Measurements from ENCODE around the gene MSTO1.
"Not testable (repeated sequence)": the region's sequence is repeated elsewhere in the genome, so short reads cannot be mapped to it uniquely, and the experiment has no call there.

Gene MSTO1

DNA sequence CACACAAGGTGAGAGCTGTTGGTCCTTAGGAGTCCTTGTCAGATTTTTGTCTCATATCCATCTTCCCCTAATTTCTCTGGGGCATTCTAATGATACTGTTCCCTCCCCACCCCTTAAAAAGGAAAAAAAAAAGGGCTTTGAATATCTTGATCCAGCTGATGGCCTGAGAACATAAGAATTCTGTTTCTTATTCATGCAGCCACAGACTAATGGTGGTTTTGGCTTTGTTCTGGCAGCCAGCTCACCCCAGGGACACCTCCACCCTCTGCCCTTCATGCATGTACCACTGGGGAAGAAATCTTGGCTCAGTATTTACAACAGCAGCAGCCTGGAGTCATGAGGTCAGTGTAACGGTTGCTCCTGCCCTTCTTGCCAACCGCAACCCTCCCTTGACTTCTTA is 3.2 kb downstream of the MSTO1 start:
- not testable (repeated sequence) for DNase-seq (ENCODE audit: low spot score)

DNA sequence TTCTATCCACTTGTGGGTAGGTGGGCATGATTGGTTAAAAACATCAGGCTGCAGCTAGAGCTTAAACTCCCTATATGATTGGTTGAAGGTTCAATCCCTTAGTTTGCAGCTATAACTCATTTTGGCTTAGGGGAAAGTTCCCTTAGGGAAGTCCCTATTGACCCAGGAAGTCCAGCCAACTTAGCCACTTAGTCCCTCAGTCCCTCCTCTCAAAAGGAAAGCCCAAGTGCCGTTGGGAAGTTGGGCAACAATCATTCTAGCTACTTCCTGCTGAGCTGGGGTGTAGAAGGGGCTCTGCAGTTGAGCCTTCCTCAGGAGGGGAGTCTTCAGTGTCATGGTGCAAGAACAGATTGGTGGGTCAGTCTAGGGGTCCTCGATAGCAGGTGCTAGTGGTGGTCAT is 12.2 kb downstream of the MSTO1 start:
- DNase-seq (ENCODE audit: low spot score), result no peak

DNA sequence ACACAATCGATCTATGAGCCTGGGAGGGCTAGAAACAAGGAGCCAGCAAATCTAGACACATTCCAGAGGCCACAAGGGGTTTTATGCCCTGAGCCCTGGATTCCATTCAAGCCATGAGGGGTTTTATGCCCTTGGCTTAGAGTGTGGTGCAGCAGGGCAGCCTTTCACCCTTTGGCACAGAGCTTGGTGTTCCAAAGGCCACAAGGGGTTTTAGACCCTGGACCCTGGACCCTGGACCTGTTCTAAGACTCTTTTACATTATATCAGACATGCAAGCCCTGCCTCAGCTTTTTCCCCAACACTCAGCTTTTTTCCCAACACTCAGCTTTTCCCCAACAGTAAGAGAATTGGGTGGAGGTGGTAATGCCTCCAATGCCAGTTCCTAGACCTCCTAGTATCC is 13.3 kb downstream of the MSTO1 start:
- DNase-seq (ENCODE audit: low spot score), result no peak

DNA sequence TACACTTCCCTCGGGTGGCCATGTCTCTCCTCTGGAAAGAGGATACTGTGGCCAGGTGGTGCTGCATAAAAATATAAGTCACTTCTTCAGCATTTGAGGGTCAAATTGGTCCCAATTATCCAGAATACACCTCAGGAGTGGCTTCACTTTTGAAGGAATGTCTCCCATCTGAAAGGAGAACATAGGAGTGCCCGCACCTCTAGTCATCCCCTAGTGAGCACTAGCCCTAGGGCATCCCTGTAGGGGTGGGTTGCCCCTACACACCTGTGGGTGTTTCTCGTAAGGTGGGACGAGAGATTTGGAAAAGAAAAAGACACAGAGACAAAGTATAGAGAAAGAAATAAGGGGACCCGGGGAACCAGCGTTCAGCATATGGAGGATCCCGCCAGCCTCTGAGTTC is 16.4 kb downstream of the MSTO1 start:
- DNase-seq (ENCODE audit: low spot score), result not testable (repeated sequence)

DNA sequence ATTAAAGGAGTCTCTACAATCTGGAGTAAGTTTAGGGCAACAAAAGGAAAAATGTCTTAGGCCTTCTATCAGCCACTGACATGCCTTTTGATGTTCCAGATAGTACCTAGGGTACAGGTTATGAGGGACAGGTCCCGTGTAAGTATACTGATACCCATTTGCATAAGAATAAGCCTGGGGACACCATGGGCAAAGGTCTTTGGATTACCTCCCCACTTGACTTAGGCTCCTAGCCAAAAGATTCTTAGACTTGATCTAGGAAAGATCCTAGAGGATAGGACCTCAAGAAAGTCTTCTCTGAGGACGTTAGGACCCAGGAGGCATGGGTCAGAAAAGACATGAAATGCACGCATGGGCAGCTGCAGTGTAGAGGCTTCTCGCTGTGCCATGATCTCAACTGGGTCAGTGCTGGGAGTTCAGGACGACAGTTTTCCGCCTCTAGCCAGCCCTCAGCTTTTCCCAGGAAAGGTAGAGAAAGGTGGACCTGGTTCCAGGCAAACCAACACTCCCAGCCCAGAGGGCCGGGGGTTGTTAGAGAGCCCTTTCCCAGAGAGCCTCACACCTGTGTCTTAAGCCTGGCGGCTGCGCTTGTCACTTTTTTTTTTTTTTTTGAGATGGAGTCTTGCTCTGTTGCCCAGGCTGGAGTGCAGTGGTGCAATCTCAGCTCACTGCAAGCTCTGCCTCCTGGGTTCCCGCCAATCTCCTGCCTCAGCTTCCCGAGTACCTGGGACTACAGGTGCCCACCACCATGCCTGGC is 26.6 kb downstream of the MSTO1 start:
- DNase-seq (ENCODE audit: low spot score), result no peak

DNA sequence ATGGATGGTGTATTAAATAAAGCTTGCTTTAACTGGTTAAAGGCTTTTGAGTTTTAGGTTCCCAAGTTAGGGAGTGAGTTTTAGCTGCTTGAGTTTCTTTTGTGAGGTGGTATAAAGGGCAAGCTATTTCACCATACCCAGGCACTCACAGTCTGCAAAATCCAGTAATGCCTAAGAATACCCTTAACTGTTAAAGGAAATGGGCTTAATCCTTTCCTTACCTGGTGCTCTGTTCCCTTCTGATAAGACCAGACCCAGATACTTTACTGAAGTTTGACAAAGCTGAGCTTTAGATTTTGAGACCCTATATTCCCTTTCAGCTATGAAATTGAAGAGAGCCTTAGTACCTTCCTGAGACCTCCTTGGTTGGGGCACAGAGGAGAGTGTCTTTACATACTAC is 30.3 kb downstream of the MSTO1 start:
- DNase-seq (ENCODE audit: low spot score), result no peak

DNA sequence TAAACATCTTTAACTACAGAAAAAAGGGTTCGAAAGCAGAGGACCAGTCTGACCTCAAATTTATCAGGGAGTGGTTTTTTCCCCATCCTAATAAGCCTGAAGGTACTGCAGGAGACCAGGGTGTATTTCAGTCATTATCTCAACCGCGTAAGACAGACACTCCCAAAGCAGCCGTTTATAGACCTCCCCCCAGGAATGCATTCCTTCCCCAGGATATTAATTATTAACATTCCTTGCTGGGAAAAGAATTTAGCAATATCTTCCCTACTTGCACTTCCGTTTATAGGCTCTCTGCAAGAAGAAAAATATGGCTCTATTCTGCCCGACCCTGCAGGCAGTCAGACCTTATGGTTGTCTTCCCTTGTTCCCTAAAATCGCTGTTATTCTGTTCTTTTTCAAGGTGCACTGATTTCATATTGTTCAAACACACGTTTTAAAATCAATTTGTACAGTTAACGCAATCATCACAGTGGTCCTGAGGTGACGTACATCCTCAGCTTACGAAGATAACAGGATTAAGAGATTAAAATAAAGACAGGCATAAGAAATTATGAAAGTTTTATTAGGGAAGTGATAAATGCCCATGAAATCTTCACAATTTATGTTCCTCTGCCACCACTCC is 32.7 kb downstream of the MSTO1 start:
- not testable (repeated sequence) for DNase-seq (ENCODE audit: low spot score)

DNA sequence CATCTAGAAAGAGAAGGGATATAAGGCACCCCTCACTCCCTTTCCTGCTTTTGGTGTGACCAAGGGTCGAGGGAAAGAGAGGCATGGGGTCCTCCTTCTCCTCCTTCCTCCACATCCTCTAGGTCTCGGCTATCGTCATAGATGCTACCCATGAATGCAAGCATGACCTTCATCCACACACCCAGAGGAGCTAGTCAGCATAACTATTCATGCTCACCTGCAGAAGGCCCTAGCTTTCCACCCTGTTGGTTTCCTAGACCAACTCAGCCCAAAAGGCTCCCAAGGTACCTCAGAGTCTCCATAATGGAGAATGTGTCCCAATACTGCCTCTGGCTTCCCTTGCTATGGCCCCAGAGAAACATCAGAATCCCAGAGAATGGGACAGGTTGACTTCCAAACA is 33.2 kb downstream of the MSTO1 start:
- DNase-seq (ENCODE audit: low spot score), result no peak

DNA sequence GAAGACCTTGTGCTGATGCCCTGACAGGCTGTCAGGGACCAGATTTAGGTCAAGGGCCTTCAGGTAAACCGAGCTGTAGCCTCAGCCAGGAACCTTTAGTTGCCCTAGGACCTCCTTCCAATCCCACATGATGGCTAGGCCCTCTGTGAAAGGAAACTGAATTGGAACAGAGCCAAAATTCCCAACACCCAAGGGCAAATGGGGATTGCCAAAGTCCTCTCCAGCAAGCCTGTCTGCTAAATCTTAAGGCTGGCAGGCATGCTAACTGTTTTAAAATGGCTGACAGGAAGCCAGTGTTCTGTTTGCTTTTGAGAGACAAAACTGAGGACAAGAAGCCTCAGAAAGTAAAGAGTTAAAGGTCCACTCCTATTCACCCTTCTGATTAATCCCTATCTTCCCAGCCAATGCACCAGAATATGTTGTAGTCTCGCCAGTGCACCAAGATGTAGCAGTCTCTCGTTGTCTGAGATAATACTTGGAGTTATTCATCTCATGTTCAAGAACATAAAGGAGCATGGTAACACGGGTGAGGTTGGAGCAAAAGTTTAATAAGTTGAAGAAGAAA is 35.1 kb downstream of the MSTO1 start:
- no peak for DNase-seq (ENCODE audit: low spot score)

DNA sequence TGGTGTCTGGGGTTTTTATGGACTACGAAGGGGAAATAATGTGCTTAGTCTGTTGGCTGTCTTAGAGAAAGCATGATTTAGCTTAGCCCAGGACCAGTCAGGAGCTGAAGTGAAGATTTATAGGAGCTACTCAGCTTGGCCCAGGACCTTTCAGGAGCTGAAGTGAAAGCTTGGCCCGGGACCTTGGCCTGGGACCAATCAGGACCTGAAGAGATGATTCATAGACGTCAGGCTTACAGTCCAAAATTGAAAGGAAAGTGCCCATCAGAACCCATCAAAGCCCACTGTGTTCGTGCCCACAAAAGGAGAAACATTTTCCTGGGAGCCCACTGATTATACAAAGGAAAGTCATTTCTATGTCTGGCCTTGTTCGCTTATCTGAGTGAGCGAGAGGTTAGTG is 35.6 kb downstream of the MSTO1 start:
- DNase-seq (ENCODE audit: low spot score), result no peak

DNA sequence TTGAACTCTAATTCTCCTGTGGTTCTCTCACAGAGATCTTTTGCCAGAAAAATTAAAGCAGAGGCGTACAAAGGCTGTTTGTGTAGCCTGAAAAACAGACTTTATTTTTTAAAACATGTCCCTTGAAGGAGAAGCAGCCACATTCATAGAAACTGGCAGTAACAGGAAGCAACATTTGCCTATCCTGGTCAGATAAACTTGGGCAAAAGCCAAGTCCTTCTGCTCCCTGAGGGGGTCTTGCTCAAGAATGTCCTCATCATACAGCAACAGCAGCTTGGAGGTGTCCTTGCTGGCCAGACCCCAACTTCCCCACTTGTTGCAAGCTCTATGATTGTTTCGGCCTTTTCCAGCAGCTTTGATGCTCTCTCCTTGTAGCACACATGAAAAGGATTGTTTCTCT is 36.3 kb downstream of the MSTO1 start:
- DNase-seq (ENCODE audit: low spot score), result no peak

DNA sequence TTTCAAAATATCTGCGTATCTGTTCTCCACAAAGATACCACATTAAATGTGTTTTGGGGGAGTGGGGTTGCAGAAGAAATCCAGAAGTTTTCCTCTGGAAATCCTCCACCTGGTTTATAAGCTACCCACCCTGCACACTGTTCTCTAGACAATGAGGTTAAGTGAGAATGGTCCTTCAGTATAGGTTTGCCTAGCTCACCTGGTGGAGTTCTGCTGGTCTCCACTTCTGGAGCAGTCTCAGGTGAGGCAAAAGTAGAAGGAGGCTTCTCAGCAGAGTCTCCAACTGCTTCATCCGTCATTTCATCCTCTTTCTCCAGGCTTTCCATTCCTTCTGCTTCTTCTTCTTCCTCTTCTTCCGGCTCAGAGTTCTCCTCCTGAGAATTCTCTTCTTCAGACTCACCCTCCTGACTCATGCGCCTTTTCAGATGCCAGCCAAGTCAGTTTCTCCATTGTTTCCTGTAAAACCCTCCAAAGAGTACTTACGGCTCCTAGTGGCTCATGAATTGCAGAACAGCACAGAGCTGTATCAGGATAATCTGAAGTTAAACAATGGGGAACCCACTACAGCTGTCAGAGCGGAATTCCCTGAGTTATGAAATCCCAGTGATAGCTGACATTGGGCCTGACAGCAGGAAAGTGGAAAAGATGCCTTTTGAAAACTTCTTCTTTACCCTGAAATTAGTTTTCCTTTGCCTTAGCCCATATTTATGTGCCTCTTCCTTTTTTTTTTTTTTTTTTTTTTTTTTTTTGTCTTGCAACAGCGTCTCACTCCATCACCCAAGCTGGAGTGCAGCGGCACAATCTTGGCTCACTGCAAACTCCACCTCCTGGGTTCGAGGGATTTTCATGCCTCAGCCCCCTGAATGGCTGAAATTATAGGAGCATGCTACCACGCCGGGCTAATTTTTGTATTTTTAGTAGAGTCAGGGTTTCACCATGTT is 38.5 kb downstream of the MSTO1 start:
- peak; percentile 79 for DNase-seq (ENCODE audit: low spot score)

DNA sequence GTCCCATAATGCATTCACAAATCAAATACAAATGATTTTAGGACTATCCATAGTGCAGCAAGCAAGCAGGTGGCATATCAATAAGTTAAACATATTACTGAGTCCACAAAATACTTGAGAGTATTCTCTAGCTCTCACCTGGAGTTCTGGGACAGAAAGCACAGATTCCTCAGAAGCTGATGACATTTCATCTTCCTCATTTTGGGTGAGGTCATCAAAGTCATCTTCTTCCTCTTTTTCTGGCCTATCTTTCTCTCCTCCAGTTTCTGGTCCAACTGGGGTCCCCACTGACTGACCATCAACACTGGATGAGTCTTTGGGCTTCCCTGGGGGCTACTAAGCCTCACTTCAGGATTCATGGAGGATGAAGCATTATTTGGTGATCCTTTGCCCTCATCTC is 39.7 kb downstream of the MSTO1 start:
- DNase-seq (ENCODE audit: low spot score), result no peak

DNA sequence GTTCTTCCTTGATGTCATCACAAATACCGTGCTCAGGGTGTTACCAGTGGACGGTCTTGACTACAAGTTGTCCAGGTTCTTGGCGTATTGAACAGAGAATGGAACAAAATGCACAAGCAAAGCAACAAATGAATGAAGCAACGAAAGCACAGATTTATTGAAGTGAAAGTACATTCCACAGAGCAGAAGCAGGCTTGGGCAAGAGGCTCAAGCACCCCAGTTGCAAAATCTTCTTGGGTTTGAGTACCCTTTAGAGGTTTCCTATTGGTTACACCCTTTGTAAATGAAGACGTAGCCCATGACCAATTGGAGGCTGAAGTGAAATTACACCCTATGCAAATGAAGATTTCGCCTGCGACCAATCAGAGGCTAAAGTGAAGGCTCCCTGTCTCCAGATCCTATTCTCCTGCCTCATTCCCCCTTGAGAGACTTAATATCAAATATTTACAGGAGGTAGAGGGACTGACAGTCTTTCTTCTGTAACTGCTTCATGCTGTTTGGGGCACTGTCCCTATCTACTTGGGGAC is 40.3 kb downstream of the MSTO1 start:
- DNase-seq (ENCODE audit: low spot score), result no peak

DNA sequence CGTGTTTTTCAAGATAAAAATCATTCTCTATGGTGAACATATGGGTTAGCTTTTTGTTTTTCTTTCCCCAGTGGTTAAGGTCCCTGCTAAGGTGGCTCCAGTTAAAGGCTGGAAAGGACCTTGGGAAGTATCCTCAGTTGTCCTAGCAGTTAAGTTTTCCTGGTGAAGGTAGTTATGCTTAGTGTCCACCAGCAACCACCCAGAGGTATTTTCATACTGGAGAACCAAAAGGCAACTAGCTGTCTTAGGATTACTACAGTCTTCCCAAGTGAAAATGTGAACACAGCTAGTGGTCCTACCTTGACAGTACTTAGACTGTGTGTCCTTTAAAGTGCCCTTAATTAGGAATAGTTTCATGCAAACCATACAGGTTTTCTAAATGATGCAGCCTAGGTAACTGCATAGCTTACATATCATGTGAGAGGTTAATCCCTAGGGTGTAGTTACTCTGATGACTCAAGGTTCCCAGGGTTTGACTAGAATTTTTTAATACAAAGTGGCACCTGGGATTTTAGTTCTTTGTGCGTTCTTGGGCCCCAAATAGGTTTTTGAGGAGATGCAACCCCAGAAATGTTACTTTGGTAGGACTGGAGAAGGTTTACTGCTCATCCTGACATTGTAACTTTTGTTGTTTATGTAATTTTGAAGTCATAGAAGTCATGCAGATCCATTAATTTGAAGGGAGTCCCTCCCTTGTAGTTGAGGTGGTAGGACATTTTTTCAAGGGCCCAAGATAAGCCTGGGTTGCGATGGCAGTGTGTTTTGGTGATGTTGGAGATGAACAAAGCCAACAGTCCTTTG is 42.0 kb downstream of the MSTO1 start:
- DNase-seq (ENCODE audit: low spot score), result no peak

DNA sequence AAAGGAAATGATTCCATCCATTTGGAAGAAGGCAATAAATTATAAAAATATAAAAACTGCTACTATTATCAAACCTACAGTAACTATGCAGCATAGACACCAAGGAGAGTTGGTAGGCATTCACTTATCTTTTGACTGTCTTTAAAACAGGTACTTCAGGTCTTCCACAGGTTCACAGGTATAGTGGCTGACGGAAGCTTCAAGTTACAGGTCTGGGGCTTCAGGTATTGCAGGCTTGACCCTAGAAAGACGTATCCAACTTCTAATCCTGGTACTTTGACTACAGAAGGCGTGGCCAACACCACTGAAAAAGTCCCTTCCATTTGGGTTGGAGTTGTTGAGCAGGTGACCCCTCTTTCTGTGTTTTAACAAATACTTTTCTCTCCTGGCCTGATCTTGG is 42.9 kb downstream of the MSTO1 start:
- no peak for DNase-seq (ENCODE audit: low spot score)

DNA sequence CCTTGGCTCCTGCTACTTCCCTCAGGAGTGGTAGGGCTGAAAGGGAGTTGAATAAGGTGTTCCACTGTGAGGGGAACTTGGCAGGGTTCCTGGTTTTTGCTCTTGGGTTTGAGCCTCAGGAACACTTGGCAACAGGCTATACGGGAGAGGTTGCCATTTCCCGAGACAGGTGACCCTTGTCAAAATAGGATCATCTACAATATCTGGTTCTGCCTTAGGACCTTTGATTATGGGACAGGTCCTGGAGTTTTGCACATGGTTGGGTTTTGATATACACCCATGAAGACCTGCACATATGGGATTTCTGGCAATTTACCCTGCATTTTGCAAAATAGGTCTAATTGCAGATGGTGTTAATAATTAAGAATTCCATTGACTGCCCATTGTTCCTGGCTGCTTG is 47.4 kb downstream of the MSTO1 start:
- DNase-seq (ENCODE audit: low spot score), result no peak

DNA sequence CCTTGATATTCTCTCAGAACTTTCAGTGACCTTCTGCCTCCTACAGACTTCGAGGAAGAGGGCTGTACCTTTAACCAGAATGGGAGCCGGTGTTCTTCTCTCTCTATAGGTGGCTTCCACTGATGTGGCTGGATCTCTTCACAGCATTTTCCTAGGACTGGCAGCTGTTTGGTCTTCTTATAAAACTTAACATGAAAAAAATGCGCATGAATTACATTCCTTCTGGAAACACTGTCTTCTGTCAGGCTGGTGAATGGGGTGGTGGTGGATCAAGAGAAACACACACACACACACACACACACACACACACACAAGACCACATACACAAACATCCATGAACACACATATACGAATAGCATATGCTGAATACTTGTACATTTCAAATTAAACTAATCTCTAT is 51.2 kb downstream of the MSTO1 start:
- not testable (repeated sequence) for DNase-seq (ENCODE audit: low spot score)
